HG03460 (cell line): Measurements from ENCODE around the gene SNX9.
A peak's percentile ranks its signal among the peaks of the same experiment; 100 is the strongest.

ENCODE experiments used
- ATAC-seq: cut with Tn5 transposase; IDR thresholded peaks from one replicate; pipeline ENCODE4 v1.9.1; 2021; ENCODE audit not compliant: unreplicated experiment

SNX9 gene

DNA sequence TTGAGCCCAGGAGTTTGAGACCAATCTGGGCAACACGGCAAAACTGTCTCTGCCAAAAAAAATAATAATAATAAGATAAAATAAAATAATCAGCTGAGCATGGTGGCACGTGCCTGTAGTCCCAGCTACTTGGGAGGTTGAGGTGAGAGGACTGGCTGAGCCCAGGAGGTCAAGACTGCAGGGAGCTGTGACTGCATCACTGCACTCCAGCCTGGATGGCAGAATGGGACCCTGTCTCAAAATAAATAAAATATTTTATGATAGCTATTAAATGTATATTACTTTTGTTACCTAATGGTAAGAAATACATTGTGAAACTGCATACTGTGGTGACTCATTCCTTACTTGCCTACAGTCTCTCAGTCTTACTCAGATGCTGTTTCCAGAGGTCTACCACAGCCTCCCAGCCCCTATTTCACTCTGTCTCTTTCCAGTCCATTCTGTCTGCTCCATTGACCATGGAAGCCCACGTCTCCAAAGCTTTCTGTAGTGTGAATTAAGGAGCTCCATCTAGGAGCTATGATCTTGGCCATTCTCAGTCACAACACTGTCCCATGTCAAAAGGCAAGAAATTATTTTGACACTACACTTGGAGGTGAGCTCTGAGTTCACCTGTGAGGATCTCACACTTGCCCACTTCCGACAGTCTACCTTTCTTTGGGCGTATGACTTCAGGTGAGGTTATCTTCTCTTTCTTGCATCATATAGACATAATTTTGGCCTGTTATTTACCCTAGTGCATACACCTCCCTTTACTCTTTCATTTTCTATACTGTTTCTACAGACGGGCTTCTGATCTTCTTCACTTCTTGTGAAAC is 22.4 kb upstream of the SNX9 start:
- ATAC-seq = peak; percentile 95

DNA sequence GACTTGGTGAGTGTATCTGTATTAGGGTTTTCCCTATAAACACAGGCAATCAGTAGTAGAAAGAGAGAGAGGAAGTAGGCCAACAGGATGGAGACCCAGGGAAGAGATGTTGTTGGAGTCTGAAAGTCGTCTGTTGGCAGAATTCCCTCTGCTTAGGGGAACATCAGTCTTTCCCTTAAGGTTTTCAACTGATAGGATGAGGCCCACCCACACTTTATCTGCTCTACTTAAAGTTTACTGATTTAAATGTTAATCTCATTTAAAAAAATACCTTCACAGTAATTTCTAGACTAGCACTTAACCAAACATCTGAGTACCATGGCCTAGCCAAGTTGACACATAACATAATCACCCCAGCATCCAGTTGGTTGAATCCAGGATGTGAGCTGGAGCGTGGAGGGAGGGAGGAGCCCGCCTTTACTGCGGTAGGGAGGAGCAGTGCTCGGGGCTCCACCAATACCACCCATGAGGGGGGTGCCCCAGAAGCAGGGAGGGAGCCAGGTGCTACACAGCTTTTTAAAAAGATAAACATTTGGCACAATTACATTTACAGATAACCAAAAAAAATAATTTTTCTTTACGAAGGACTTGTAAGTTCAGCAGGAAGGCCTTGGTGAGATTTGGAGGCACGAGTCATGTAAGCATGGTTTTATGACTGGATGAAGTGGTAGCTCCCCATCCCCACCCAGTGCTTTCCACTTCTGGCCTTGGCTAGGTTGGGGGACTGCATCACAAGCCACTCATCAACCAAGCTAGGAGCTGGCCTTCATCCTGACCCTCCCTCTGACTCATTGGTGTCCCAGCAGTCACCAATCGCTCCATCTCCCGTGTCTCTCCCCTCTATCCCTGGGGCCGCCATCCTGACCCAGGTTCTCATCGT is 18.4 kb upstream of the SNX9 start:
- no peak for ATAC-seq

GRCh38 chr6:157806131-157806855 is 16.8 kb upstream of the SNX9 start:
- no peak for ATAC-seq

DNA sequence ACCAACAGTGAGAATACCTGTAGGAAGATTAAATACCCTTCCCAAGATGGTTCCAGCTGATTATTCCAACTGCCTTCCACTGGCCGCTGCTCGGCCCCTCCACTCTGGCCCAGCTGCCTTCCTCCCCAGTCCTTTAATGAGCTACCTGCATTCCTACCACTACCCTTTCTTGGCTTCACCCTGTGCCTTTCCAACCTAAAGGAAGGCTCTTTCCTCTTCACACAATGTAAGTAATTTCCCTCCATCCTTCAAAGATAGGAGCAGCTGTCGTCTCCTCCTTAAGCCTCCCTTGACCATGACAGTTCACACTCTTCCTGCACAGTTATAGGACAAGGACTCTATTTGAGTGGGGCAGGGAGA is 16.2 kb upstream of the SNX9 start:
- no peak for ATAC-seq

GRCh38 chr6:157808405-157808950 is 14.6 kb upstream of the SNX9 start:
- ATAC-seq = no peak

DNA sequence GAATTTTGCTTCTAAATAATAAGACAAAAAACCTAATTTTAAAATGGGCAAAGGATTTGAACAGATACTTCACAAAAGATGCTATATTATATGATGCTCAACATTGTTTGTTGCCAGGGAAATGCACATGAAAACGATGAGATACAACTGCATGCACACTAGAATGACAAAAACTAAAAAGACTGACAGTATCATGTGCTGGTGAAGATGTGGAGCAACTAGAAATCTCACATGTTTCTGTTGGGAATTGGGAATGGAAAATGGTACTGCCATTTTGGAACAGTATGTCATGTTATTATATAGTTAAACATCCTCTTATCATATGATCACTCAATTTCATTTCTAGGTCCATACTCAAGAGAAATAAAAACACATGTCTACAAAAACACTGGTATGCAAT is 13.4 kb upstream of the SNX9 start:
- ATAC-seq = no peak

- ATAC-seq = no peak
These were observed 11.9 kb upstream of the SNX9 start for GRCh38 chr6:157811137-157811475.

DNA sequence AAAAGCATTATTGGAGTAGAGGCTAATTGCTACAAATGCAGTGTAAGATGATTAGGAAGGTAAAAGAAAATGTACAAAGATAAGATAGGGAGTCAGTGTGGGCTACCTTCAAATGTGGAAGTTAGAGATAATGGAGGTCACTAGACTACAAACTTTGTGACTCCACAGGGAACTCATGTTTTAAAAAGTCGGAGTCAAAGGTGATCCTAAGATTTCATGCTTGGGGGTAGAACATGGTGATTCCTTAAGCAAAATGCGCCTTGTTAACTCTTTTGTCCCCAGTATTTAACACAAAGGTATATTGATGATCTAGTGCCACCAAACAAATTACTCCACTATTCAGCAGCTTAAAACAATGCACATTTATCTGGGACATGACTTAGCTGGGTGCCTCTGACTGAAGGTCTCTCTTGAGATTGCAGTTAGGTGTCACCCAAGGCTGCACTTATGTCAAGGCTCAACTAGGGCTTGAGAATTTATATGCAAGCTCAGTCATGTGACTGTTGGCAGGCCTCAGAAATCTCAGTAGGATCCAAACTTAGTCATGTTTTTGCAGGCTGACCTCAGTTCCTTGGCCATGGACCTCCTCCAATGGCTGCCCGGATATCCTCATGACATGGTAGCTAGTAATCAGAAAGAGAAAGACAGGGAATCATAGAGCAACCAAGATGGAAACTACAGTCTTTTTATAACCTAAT is 11.4 kb upstream of the SNX9 start:
- ATAC-seq = no peak

DNA sequence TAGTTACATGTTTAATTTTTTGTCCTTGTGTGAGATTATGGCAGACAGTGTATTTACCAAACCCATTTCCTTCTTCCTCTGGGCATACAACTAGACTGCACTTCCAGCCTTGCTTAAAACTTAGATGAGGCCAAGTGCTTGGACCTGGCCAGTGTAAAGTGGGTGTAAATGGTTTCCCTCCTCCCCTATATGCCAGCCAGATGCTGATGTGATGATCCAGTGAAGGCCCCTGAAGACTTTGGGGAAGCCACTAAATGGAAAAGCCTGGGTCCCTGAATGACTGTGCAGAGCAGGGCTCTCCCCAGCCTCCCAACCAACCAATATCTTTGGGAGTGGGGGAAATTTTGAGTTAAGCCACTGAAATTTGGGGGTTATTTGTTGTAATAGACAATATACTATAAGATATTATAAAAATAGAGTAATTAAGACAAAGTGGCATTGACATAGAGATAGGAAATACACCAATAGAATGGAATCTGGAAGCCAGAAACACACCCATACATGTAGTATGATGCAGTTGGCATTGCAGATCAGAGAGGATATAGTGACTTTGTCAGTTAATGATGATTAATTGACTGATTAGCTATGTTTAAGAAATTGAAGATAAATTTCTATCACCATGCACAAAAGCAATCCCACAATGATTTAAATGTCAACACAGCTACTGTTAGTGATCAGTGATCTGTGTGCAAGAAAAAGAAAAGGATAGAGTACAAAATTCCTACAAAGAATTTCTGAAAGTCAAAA is 10.4 kb upstream of the SNX9 start:
- ATAC-seq = no peak

DNA sequence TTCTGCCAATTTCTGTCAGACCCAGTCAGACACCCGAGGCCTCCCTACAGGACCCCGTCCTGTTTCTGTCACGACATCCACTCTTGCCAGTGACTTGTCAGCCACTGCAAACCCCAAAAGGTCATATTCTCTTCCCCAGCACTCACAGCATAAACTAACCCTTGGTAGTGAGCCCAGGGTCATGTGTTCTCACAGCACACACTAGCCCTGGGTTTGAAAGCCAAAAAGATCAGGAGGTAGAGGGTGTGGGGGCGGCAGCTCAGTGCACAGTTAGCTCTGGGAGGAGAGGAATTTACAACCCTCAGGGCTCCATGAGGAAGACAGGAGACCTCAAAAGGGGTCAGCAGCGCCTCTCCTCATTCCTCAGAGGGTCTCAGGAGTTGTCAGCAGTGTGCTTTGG is 9.9 kb upstream of the SNX9 start:
- ATAC-seq = no peak

DNA sequence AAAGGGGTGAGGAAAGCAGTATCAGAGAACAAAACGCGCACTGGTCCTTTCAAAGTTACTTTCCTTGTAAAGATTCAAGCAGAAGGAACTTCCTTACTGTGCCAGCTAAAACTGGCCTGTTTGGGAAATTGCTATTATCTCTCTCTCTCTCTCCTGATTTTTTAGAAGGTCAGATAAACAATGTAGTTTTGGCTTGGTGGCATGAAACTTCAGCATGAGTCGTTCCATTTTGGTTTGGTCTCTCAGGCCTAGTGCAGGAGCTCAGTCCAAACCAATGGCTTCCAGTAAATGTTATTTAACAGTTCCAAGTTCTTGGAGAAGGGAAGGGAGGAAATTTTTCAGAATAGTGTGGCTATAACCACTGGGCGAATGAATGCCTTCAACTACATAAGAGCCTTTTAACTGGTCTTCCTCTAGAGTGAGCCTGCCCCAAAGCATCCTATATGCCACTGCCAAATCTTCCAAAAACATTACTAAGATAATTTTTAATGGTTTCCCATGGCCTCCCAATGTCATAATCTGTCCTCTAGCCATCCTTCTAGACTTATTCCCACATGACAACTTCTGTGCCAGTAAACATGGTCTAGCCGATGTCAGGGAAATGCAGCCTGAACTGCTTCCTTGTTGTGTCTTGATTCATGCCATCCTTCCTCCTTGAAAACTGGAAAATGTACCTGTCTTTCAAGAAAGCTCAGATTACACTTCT is 9.1 kb upstream of the SNX9 start:
- ATAC-seq = no peak

- ATAC-seq = peak; percentile 74
These were observed 8.2 kb upstream of the SNX9 start for GRCh38 chr6:157814883-157815282.

DNA sequence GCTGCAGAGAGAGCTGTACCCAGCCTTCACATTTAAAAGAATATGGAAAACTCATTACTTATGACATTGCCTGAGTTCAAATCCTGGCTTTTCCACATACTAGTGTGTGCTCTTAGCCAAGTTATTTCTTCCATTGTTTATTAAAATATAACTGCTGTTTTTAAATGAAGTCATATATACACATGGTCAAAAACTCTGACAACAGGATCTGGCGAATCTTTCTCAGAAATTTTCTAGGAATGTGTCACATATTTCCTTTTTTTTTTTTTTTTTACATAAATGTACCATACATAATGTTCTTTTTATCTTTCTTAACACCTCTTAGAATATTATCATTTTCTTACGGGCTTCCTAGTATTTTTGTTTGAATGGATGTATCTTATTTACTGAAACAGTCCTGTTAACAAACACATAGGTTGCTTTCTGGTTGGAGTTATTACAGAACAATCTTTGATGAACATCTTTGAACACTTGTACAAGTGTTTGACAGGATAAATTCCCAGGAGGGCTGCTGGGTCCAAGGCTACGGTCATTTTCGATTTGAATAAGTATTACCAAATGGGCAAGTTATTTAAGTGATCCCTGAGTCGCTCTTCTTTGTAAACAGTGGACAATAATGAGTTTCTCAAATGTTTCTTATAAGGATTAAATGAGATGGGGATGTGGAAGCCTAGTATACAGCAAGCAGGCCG is 1.6 kb upstream of the SNX9 start:
- no peak for ATAC-seq

DNA sequence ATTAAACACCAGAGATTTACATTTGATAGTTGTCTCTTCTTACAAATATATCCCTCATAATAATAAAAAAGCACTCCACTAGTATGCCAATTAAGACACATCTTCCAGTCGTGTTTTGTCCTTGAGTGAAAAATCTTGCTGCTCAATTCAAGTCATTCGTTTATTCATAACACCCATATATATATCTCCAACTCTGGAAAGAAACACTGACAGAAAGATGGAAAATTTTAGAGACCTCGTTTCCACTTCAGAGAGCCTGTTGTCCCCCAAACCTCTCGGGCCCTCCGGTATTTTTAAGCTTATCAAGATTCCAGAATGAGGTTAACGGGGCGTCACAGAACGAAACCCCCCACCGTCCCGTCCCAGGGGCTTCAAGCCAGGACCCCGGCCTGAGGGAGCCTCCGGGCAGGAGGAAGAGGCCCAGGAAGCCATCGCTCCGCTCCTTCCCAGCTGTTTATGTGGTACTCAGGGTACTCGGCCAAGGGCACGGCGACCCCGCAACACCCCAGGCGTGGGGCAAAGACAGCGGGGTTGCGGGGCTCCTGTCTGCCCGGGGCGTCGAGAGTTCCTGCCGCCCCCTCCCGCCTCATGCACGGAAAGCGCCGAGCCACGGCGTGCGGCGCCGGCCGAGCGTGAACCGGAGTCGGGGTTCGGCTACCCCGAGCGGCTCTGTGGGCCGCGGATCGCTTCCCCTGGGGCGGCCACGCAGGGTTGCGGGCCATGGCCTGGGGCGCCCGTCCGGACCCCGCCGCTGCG is 623 bp upstream of the SNX9 start:
- ATAC-seq = peak; percentile 14

DNA sequence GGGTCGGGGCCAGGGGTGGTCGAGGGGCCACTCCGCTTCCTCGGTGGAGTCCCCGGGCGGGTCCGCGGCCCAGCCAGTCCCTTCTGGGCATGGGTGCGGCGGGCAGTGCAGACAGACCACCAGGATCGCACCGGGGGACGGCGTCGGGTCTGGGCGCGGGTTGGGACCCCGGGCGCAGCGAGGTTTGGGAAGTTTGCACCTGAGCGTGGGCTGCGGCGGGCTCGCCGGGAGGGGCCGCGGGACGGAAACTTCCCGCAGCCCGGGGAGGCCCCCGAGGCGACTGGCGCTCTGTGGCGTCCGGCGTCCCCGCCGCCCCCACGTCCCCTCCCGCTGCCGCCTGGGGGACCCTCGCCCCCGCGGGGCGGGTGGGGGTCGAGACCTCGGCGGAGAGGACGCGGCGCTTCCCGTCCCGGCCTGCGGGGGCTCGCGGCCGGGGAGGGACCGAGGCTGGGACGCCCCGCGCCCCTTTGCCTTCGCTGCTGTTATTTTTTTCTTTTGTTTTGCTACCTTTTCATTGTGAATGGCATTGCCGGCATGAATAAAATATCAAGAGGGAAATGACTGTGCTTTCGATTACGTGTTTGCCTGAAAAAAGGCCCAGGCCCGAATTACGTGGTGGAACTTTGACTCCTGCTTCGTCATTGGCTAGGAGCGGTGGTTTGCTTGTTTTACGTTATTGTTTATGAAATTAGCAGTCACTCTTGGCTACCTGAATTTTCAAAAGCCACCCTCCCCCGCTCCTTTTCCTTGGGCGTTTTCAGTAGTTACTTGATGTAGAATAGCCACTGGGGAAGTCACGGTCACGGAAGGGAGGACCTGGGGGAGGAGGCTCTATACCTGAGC is 703 bp downstream of the SNX9 start:
- ATAC-seq = peak; percentile 42

- ATAC-seq = no peak
These were observed 2.3 kb downstream of the SNX9 start for GRCh38 chr6:157825243-157825904.
